ENCODE data around the gene RBMS3. TPM values are rescaled to one million over a fixed set of nuclear protein-coding genes. Genes with fewer than 3 reads are reported as not detected.

Gene RBMS3
- total RNA-seq, 1 donor from 2014 or later: 33.0 TPM

- Histone ChIP-seq H4K20me1 (ENCODE audit: insufficient read depth, low read length) (no peaks in the 10 kb centered on the region), H3K4me1 (ENCODE audit: insufficient read depth, low read length) (peaks cover 17% of the 10 kb centered on the region), H3K36me3 (ENCODE audit: insufficient read depth, low read length) (no peaks in the 10 kb centered on the region), H2AFZ (ENCODE audit: low read depth, low read length) (no peak overlapping the region), H3K79me2 (ENCODE audit: insufficient read depth, low read length) (no peaks in the 10 kb centered on the region), H3K4me2 (ENCODE audit: low read length) (no peak overlapping the region), H3K9ac (ENCODE audit: low read length) (no peak overlapping the region), H3K9me3 (ENCODE audit: insufficient read depth, low read depth, low read length) (no peaks in the 10 kb centered on the region), H3K4me3 (ENCODE audit: insufficient read depth, low read depth, low read length) (no peak overlapping the region), H3K27ac (ENCODE audit: low read depth, low read length) (no peak overlapping the region), H3K27me3 (ENCODE audit: insufficient read depth, low read length) (no peaks in the 10 kb centered on the region)
- no peaks in the 10 kb centered on the region for H3K27me3 Mint-ChIP-seq (ENCODE audit: low read depth, unreplicated experiment)
- TF ChIP-seq EZH2 (IDR thresholded peaks at IDR 0.05; ENCODE audit: insufficient read depth, low read length) (no peak), CTCF (IDR thresholded peaks at IDR 0.05; ENCODE audit: insufficient read depth, low read depth, low read length) (no peak)
- FAIRE-seq (no peak), DNase-seq (ENCODE audit: low read depth) (no peak)
- H3K4me1 Mint-ChIP-seq (ENCODE audit: low read depth, unreplicated experiment): peaks cover 21% of the 10 kb centered on the region
- peaks cover 11% of the 10 kb centered on the region for H3K9me3 Mint-ChIP-seq (ENCODE audit: unreplicated experiment)
- no peak overlapping the region for H3K27ac Mint-ChIP-seq (ENCODE audit: unreplicated experiment)
- H3K4me3 Mint-ChIP-seq (ENCODE audit: unreplicated experiment): no peak overlapping the region
- H3K36me3 Mint-ChIP-seq (ENCODE audit: low read depth, unreplicated experiment): no peaks in the 10 kb centered on the region
Measured at GRCh38 chr3:29679944-29680343, 399.1 kb downstream of the RBMS3 start.

GRCh38 chr3:29683018-29683993 is 402.4 kb downstream of the RBMS3 start:
- H3K36me3 Mint-ChIP-seq (ENCODE audit: low read depth, unreplicated experiment): no peaks in the 10 kb centered on the region

More at GRCh38 chr3:29683018-29683993, 402.4 kb downstream of the RBMS3 start:
- Histone ChIP-seq H3K36me3 (ENCODE audit: insufficient read depth, low read length) (no peaks in the 10 kb centered on the region), H3K4me2 (ENCODE audit: low read length) (peak overlapping the region; percentile 53), H3K27me3 (ENCODE audit: insufficient read depth, low read length) (no peaks in the 10 kb centered on the region), H3K27ac (ENCODE audit: low read depth, low read length) (peak overlapping the region; percentile 62), H3K4me3 (ENCODE audit: insufficient read depth, low read depth, low read length) (no peak overlapping the region), H3K79me2 (ENCODE audit: insufficient read depth, low read length) (peaks cover 4% of the 10 kb centered on the region), H3K9me3 (ENCODE audit: insufficient read depth, low read depth, low read length) (no peaks in the 10 kb centered on the region), H3K4me1 (ENCODE audit: insufficient read depth, low read length) (peaks cover 29% of the 10 kb centered on the region), H2AFZ (ENCODE audit: low read depth, low read length) (no peak overlapping the region), H4K20me1 (ENCODE audit: insufficient read depth, low read length) (no peaks in the 10 kb centered on the region), H3K9ac (ENCODE audit: low read length) (peak overlapping the region; percentile 56)
- H3K9me3 Mint-ChIP-seq (ENCODE audit: unreplicated experiment): peaks cover 4% of the 10 kb centered on the region
- DNase-seq (ENCODE audit: low read depth) (peak; percentile 77), FAIRE-seq (peak; percentile 9)
- no peaks in the 10 kb centered on the region for H3K27me3 Mint-ChIP-seq (ENCODE audit: low read depth, unreplicated experiment)
- TF ChIP-seq CTCF (IDR thresholded peaks at IDR 0.05; ENCODE audit: insufficient read depth, low read depth, low read length) (no peak), EZH2 (IDR thresholded peaks at IDR 0.05; ENCODE audit: insufficient read depth, low read length) (no peak)
- H3K4me1 Mint-ChIP-seq (ENCODE audit: low read depth, unreplicated experiment): peaks cover 28% of the 10 kb centered on the region
- peak overlapping the region; percentile 29 for H3K27ac Mint-ChIP-seq (ENCODE audit: unreplicated experiment)
- H3K4me3 Mint-ChIP-seq (ENCODE audit: unreplicated experiment): no peak overlapping the region
